Trophoblast cell (in vitro differentiated cells and primary cell): ENCODE data around the gene RNASEL.

ENCODE experiments used
- DNase-seq, 2 donors: peaks; one replicate each; pipeline ENCODE4 v3.0.0-alpha.2; 2016
- H2AFZ ChIP-seq: 2 replicates; pipeline ENCODE4 v1.6.1; 2013; ENCODE audit warnings: low read length, moderate library complexity, mild to moderate bottlenecking; ENCODE audit not compliant: insufficient read depth, poor library complexity
- H2AK5ac ChIP-seq: 2 replicates; pipeline ENCODE4 v1.6.1; 2013; ENCODE audit warnings: mild to moderate bottlenecking, low read length
- H2BK120ac ChIP-seq: 2 replicates; pipeline ENCODE4 v1.6.1; 2013; ENCODE audit warnings: low read length, mild to moderate bottlenecking, moderate library complexity; ENCODE audit not compliant: insufficient read depth, poor library complexity
- H2BK12ac ChIP-seq: 2 replicates; pipeline ENCODE4 v1.6.1; 2013; ENCODE audit warnings: mild to moderate bottlenecking, low read length, moderate library complexity
- H2BK5ac ChIP-seq: 2 replicates; pipeline ENCODE4 v1.6.1; 2013; ENCODE audit warnings: low read length, low read depth, moderate library complexity, mild to moderate bottlenecking; ENCODE audit not compliant: poor library complexity
- H3K14ac ChIP-seq: 2 replicates; pipeline ENCODE4 v1.6.1; 2013; ENCODE audit warnings: mild to moderate bottlenecking, low read length
- H3K18ac ChIP-seq: 2 replicates; pipeline ENCODE4 v1.6.1; 2013; ENCODE audit warnings: mild to moderate bottlenecking, low read length
- H3K23ac ChIP-seq: 2 replicates; pipeline ENCODE4 v1.6.1; 2013; ENCODE audit warnings: low read length
- H3K27ac ChIP-seq: 2 replicates; pipeline ENCODE4 v1.5.1; 2013; ENCODE audit warnings: low read depth, mild to moderate bottlenecking, inconsistent platforms, low read length, moderate library complexity
- H3K27me3 ChIP-seq: 2 replicates; pipeline ENCODE4 v1.6.1; 2013; ENCODE audit warnings: inconsistent platforms, mild to moderate bottlenecking, low read length, moderate library complexity; ENCODE audit not compliant: insufficient read depth
- H3K36me3 ChIP-seq, 2 experiments: 1 replicate in 1 of 2; 2 replicates in 1 of 2; pipeline ENCODE4 v1.6.1; 2013; ENCODE audit warnings: low read length in 2 of 2, mild to moderate bottlenecking in 2 of 2, moderate library complexity in 1 of 2; ENCODE audit not compliant: insufficient read depth in 2 of 2, control insufficient read depth in 1 of 2
- H3K4ac ChIP-seq: 2 replicates; pipeline ENCODE4 v1.6.1; 2013; ENCODE audit warnings: low read depth, mild to moderate bottlenecking, low read length, moderate library complexity
- H3K4me1 ChIP-seq, 2 experiments: 1 replicate in 1 of 2; 2 replicates in 1 of 2; pipeline ENCODE4 v1.6.1; 2013; ENCODE audit warnings: low read length in 2 of 2, mild to moderate bottlenecking in 2 of 2, moderate library complexity in 1 of 2; ENCODE audit not compliant: insufficient read depth in 2 of 2, control insufficient read depth in 1 of 2
- H3K4me2 ChIP-seq: 2 replicates; pipeline ENCODE4 v1.6.1; 2013; ENCODE audit warnings: inconsistent platforms, mild to moderate bottlenecking, low read length, moderate library complexity
- H3K4me3 ChIP-seq: 2 replicates; pipeline ENCODE4 v1.5.1; 2013; ENCODE audit warnings: mild to moderate bottlenecking, low read depth, low read length, inconsistent platforms
- H3K79me1 ChIP-seq: one replicate; pipeline ENCODE4 v1.6.1; 2013; ENCODE audit warnings: low read length
- H3K79me2 ChIP-seq: 2 replicates; pipeline ENCODE4 v1.6.1; 2013; ENCODE audit warnings: low read length, mild to moderate bottlenecking; ENCODE audit not compliant: control insufficient read depth, insufficient read depth, poor library complexity
- H3K9ac ChIP-seq: 2 replicates; pipeline ENCODE4 v1.6.1; 2013; ENCODE audit warnings: mild to moderate bottlenecking, low read length
- H3K9me3 ChIP-seq: 2 replicates; pipeline ENCODE4 v1.6.1; 2013; ENCODE audit warnings: low read depth, mild to moderate bottlenecking, control low read depth, inconsistent platforms, low read length; ENCODE audit not compliant: insufficient read depth
- H4K12ac ChIP-seq: 2 replicates; pipeline ENCODE4 v1.6.1; 2013; ENCODE audit warnings: low read depth, mild to moderate bottlenecking, low read length, moderate library complexity
- H4K8ac ChIP-seq: 2 replicates; pipeline ENCODE4 v1.6.1; 2013; ENCODE audit warnings: low read depth, mild to moderate bottlenecking, low read length, moderate library complexity
- H4K91ac ChIP-seq: one replicate; pipeline ENCODE4 v1.6.1; 2013; ENCODE audit warnings: low read depth, mild to moderate bottlenecking, low read length, moderate library complexity
- WGBS: extraction: QIAGEN DNeasy Blood & Tissue Kit; methylation state at CpG from one replicate; pipeline ENCODE4 v1.1.7; 2013; ENCODE audit warnings: missing lambda C conversion rate; ENCODE audit not compliant: insufficient read length, insufficient coverage; ENCODE audit errors: extremely low coverage; 5-methylcytosine and 5-hydroxymethylcytosine counted together

RNASEL gene

GRCh38 chr1:182570611-182570970 lies 18.5 kb downstream of the RNASEL start:
- DNase-seq, result no peak
- H2BK120ac ChIP-seq, result no peak overlapping the region
- no peak overlapping the region for H2AFZ ChIP-seq
- H3K79me1 ChIP-seq, result no peaks in the 10 kb centered on the region
- WGBS, result no CpG with 5 or more reads among the region's 2 CpGs
- peaks cover 0 to 4% of the 10 kb centered on the region in 2 experiments for H3K4me1 ChIP-seq
- no peak overlapping the region for H3K27ac ChIP-seq
- H3K23ac ChIP-seq, result no peak overlapping the region
- no peak overlapping the region for H4K12ac ChIP-seq
- H3K36me3 ChIP-seq, result no peaks in the 10 kb centered on the region
- H3K9ac ChIP-seq, result no peak overlapping the region
- H3K4me3 ChIP-seq, result no peak overlapping the region
- no peak overlapping the region for H2BK12ac ChIP-seq
- H3K4me2 ChIP-seq, result no peak overlapping the region
- H3K14ac ChIP-seq, result no peak overlapping the region
- no peak overlapping the region for H3K18ac ChIP-seq
- no peak overlapping the region for H2AK5ac ChIP-seq
- no peaks in the 10 kb centered on the region for H3K79me2 ChIP-seq
- no peak overlapping the region for H4K91ac ChIP-seq
- no peak overlapping the region for H4K8ac ChIP-seq
- H3K27me3 ChIP-seq, result no peaks in the 10 kb centered on the region
- no peak overlapping the region for H2BK5ac ChIP-seq
- H3K4ac ChIP-seq, result no peak overlapping the region
- H3K9me3 ChIP-seq, result no peaks in the 10 kb centered on the region

DNA sequence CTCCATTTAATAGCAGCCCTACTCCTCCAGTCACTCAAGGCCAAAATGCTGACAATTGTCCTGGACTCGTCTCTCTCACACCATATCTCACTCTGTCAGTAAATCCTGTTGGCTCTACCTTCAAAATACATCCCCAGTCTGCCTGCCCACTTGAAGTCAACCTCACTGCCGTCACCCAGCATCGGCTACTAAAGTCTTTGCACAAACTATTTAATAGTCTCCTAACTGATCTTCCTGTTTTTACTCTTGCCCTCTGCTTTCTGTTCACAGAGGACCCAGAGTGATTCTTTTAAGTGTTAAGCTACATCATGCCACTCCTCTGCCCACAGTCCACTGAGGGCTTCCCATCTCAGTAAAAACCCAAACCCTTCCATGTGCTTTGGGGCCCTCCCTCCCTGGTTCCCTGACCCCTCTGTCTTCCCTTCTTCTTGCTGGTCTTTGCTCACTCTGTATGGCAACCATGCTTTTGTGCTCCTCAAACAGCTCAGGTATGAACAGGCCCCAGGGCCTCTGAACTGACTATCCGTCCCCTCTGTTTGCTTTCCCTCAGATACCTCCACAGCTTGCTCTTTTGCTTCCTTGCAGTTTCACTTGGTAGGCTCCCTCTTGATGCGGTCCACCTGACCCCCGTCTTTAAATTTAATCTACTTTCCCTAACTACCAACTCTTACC lies 19.0 kb downstream of the RNASEL start:
- Histone ChIP-seq H3K4me1 (peaks cover 0 to 1% of the 10 kb centered on the region in 2 experiments), H3K14ac (no peak overlapping the region), H3K9ac (peak overlapping the region; percentile 9), H3K4ac (no peak overlapping the region), H2AK5ac (no peak overlapping the region), H2BK5ac (no peak overlapping the region), H2BK120ac (no peak overlapping the region), H3K79me1 (no peaks in the 10 kb centered on the region), H4K91ac (no peak overlapping the region), H3K9me3 (no peaks in the 10 kb centered on the region), H3K4me2 (no peak overlapping the region), H4K8ac (no peak overlapping the region), H3K27ac (no peak overlapping the region), H3K4me3 (no peak overlapping the region), H2AFZ (no peak overlapping the region), H3K18ac (no peak overlapping the region), H3K23ac (peak overlapping the region; percentile 5), H3K27me3 (no peaks in the 10 kb centered on the region), H3K36me3 (no peaks in the 10 kb centered on the region), H3K79me2 (no peaks in the 10 kb centered on the region), H2BK12ac (no peak overlapping the region), H4K12ac (no peak overlapping the region)
- DNase-seq, result no peak
- 100% methylated on average over 1 of the region's 6 CpGs for WGBS

DNA sequence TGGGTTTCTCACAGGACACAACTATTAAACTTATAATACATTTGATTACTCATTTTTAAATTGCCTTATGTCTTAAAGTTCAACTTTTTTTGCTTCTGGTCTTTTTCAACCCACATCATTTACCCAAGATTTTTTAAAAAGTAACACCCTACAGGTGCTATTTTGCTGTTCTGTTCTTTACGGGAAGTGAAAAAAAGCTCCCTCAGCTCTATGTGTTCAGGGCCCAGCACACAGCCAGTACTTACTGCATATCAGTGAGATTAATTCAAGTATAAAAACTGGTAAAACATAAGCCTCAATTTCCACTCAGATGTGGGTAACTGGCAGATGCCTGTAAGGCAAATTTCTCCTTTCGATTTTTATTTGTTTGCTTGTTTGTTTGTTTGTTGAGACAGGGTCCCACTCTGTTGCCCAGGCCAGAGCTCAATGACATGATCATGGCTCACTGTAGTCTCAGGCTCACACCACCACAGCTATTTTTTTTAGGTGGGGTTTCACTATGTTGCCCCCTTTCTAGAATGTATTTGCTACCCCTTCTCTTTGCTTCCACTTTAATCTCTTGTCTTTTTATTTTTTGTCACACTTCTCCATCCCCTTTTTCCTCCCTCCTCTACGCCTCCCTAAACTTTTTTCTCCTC lies 20.3 kb downstream of the RNASEL start:
- no peak overlapping the region for H3K14ac ChIP-seq
- H3K79me2 ChIP-seq, result no peaks in the 10 kb centered on the region
- no peaks in the 10 kb centered on the region for H3K79me1 ChIP-seq
- no peaks in the 10 kb centered on the region for H3K36me3 ChIP-seq
- no peak overlapping the region for H2BK120ac ChIP-seq
- no peaks in the 10 kb centered on the region for H3K27me3 ChIP-seq
- no peak overlapping the region for H3K23ac ChIP-seq
- no peak overlapping the region for H4K8ac ChIP-seq
- H2BK5ac ChIP-seq, result no peak overlapping the region
- H4K91ac ChIP-seq, result no peak overlapping the region
- H3K27ac ChIP-seq, result no peak overlapping the region
- H3K4me3 ChIP-seq, result no peak overlapping the region
- H3K9ac ChIP-seq, result no peak overlapping the region
- H3K18ac ChIP-seq, result no peak overlapping the region
- no peak overlapping the region for H4K12ac ChIP-seq
- no peaks in the 10 kb centered on the region for H3K9me3 ChIP-seq
- H3K4me2 ChIP-seq, result no peak overlapping the region
- no peak overlapping the region for H2AFZ ChIP-seq
- no peak for DNase-seq
- H3K4me1 ChIP-seq, result no peaks in the 10 kb centered on the region
- H3K4ac ChIP-seq, result no peak overlapping the region
- no peak overlapping the region for H2AK5ac ChIP-seq
- no peak overlapping the region for H2BK12ac ChIP-seq
- WGBS, result 0% methylated on average over 1 of the region's 3 CpGs

DNA sequence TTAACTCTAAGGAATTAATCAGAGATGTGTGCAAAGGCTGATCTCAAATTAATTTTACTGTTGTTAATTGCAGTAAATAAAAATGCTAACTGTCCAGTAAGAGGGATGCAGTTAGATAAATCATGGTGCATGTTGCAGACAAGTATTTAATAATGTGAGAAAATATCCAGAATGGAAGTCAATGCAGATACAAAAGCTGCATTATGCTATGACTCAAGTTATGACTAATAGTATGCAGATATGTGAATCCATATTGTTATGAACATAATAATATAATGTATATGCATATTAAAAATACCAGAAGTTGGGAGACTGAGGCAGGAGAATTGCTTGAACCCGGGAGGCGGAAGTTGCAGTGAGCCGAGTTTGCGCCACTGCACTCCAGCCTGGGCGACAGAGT lies 21.4 kb downstream of the RNASEL start:
- H3K18ac ChIP-seq, result no peak overlapping the region
- no peak overlapping the region for H4K8ac ChIP-seq
- no peak overlapping the region for H3K27ac ChIP-seq
- no peak overlapping the region for H3K23ac ChIP-seq
- no CpG with 5 or more reads among the region's 5 CpGs for WGBS
- no peak overlapping the region for H2BK12ac ChIP-seq
- H2AK5ac ChIP-seq, result no peak overlapping the region
- no peak overlapping the region for H3K4me2 ChIP-seq
- H3K27me3 ChIP-seq, result no peaks in the 10 kb centered on the region
- no peak overlapping the region for H4K12ac ChIP-seq
- H3K9ac ChIP-seq, result no peak overlapping the region
- H3K79me1 ChIP-seq, result no peaks in the 10 kb centered on the region
- no peak overlapping the region for H2BK5ac ChIP-seq
- no peak overlapping the region for H4K91ac ChIP-seq
- no peaks in the 10 kb centered on the region for H3K9me3 ChIP-seq
- H3K4me1 ChIP-seq, result no peaks in the 10 kb centered on the region
- H3K79me2 ChIP-seq, result no peaks in the 10 kb centered on the region
- no peak overlapping the region for H3K4me3 ChIP-seq
- DNase-seq, result no peak
- H3K4ac ChIP-seq, result no peak overlapping the region
- H3K14ac ChIP-seq, result no peak overlapping the region
- no peaks in the 10 kb centered on the region for H3K36me3 ChIP-seq
- H2AFZ ChIP-seq, result no peak overlapping the region
- no peak overlapping the region for H2BK120ac ChIP-seq
